ENCODE data around the gene ARHGEF2.

The ARHGEF2 gene

DNA sequence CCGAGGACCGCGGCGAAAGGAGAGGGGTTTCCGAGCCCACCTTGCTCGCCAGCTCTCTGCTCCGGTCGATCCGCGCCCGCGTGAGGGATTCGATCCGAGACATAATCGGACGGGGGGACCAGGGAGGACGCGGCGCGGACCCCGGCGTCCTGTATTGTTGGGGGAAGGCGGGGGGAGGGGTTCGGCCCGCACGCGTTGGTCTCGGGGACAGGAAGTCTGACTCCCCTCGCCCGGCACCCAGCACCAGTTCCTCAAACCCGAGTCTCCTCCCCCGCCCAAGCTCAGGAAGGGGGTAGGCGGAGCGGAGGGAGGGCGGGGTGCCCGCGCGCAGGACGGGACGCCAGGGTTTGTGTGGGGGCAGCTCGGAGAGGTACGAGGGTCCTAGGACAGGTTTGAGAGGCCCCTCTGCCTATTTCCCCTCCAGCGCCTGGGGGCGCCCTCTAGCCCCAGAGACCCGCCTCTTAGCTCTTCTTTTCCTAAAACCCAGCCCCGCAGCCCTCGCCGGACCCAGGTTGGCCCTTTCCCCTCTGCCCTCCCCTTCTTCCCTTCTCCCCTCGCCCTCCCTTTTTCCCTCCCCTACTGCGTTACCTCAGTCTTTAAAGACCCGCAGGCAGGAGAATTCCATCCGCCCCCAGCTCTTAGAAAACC, at the start of gene ARHGEF2:
Gene ARHGEF2, minus strand, starts transcription at position 223 of the 648 bp plus-strand sequence. Its CDS starts 120 bp downstream, at position 103.
- DNase-seq (ENCODE audit: low read depth in 1 of 2, low spot score in 1 of 2) = peak; percentile 44 to 66

GRCh38 chr1:156026588-156026987, 48.2 kb upstream of the ARHGEF2 start:
- no peak for DNase-seq (ENCODE audit: low read depth in 1 of 2, low spot score in 1 of 2)

GRCh38 chr1:156025876-156026275, 47.5 kb upstream of the ARHGEF2 start:
- no peak for DNase-seq (ENCODE audit: low read depth in 1 of 2, low spot score in 1 of 2)

GRCh38 chr1:156024801-156025200, 46.5 kb upstream of the ARHGEF2 start:
- DNase-seq (ENCODE audit: low read depth in 1 of 2, low spot score in 1 of 2) = no peak

GRCh38 chr1:156021954-156022353, 43.6 kb upstream of the ARHGEF2 start:
- DNase-seq (ENCODE audit: low read depth in 1 of 2, low spot score in 1 of 2) = no peak

GRCh38 chr1:156021093-156021428, 42.7 kb upstream of the ARHGEF2 start:
- no peak for DNase-seq (ENCODE audit: low read depth in 1 of 2, low spot score in 1 of 2)

DNA sequence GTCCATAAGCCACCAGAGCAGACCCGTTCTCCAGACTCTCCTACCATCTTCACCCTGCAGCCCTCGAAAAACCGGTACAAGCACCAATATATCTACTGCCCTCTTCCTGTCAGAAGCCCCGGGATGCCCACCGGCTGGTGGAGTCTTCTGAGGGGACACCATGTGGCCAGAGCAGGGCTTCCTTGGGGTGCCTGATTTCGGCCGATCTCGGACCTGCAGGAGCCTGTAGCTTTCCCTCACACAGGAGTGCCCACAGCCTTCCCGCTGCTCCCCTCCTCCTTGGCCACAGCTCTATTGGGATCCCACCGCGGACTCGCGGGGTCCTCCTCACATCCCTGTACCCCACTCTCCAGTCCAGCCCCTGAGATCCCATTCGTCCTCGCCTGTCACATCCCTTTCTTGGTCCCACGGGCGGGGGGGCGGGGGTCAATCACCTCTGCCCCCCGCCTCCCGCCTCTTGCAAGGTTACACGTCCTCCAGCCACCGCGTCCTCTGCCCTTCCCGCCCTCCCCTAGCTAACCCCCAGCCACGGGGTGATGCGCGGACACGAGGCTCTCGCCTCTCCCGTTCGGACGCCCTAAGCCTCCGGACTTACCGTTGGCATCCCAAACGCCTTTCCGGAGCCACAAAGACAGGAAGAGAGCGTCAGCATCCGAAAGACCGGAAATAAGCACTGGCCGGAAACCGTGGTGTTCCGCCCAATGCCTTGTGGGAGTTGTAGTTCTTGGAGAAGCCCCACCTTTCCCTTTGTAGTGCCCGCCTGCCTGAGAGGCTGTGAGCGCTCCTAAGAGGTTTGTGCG, 42.1 kb upstream of the ARHGEF2 start, which contains the start of gene SSR2:
Gene SSR2, minus strand, starts transcription at position 659 of the 800 bp plus-strand sequence. CDS start 784 bp downstream, outside the sequence.
- DNase-seq (ENCODE audit: low read depth in 1 of 2, low spot score in 1 of 2) = peak; percentile 63 to 77

DNA sequence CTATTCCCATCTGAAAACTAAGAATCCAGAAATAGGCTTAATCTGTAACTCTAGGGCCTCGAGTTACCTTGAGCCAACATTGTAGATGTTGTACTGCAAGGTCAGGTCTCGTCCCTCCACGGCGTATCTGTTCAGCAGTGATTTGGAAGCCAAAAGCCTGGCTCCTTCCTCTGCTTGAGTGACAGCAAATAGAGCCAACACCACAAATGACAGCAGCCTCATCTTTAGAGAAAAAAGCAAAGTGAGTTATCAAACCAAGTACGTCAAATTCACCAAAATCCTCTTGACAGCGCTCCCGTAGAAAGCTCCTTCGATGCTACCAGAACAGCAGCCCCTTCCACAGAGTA, 41.6 kb upstream of the ARHGEF2 start:
- DNase-seq (ENCODE audit: low read depth in 1 of 2, low spot score in 1 of 2) = no peak

DNA sequence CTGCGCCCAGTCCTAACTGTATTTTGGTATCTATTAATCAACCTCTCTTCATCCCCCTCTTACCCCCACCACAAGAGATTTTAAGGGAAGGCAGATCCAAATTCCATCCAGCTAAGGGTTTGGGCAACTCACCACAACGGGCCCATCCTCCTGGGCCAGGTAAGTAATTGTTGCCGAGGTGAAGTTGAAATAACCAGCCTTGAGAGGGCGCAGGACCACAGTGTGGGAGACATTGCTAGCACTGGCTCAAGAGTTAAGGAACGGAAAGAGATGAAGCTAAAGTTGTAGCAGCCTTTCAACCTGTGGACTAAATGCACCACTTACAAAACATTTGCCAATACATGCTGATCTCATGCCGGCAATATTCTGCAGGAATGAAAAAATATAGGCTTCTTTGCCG, 36.5 kb upstream of the ARHGEF2 start:
- DNase-seq (ENCODE audit: low read depth in 1 of 2, low spot score in 1 of 2) = no peak

DNA sequence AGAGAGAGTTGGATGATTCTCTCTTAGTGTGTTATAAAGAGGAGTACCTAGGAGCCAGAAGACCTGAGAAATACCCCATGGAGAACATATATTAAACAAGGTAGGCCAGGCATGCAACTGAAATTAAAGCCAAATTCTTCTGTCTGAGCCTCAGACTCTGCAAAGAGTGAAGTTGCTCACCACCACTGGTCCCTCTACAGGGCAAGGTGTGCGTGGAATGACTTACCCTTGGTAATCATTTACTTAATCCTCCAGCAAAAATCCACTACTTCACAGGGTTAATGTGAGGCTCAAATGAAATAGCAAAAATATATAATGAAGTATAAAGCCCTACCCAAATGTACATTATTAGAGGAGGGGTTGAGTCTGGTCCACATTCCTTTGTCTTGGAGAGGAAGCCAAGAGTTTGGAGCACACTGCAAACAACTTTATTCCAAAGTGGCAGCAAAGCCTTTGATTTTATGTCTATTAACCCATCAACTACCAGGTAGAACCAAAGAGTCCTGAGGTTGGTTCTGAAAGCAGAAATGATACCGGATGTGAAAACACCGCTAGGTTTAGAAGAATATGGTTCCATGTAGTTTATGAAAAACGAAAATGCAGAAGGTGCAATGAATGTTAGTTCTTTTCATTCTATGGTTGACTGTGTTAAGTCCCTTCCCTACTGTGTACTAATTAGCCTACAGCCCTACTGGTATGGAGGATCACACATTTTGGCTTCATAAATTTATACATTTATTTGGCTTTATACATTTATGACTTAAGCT, 33.9 kb upstream of the ARHGEF2 start:
- no peak for DNase-seq (ENCODE audit: low read depth in 1 of 2, low spot score in 1 of 2)

GRCh38 chr1:156009404-156009803, 31.1 kb upstream of the ARHGEF2 start:
- DNase-seq (ENCODE audit: low read depth in 1 of 2, low spot score in 1 of 2) = no peak

GRCh38 chr1:156006666-156007376, 28.5 kb upstream of the ARHGEF2 start:
- no peak for DNase-seq (ENCODE audit: low read depth in 1 of 2, low spot score in 1 of 2)

- DNase-seq (ENCODE audit: low read depth in 1 of 2, low spot score in 1 of 2) = no peak
Measured at GRCh38 chr1:156004843-156005584, 26.7 kb upstream of the ARHGEF2 start.

DNA sequence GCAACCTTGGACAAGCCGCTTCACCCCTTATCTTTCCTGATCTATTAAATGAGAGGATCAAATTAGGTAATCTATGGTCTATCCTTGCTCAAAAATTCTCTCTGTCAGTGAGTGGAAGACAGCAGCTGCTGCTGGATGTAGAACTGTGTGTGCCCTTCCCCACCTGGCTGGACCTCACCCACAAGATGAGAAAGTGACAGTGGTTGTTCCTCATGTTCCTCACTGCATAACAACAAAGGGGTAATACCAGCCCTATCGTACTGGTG, 25.5 kb upstream of the ARHGEF2 start:
- no peak for DNase-seq (ENCODE audit: low read depth in 1 of 2, low spot score in 1 of 2)

- DNase-seq (ENCODE audit: low read depth in 1 of 2, low spot score in 1 of 2) = no peak
Measured at GRCh38 chr1:156002188-156002911, 24.0 kb upstream of the ARHGEF2 start.

DNA sequence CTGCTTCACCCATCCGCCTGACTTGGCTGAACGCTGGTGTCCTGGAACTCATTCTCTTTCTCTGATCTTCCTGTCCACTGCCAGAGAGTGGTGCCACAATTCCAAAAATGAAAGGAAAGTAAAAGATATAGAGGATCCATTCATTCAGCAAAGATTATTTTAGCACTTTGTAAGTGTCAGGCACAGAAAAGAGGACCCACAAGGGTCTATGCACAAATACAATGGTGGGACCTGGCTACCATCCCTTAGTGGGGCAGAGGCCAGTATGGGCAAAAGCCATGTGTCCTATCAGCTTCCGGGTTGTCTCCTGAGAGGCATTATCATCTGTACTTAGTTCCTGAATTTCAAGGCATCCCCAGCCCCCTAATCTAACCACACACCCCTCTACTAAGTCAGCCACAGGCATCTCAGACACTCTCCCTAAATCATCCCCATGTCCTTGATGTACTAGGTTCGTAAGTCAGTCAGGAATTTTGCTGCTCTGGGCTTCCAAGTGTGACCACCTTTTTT, 23.4 kb upstream of the ARHGEF2 start:
- DNase-seq (ENCODE audit: low read depth in 1 of 2, low spot score in 1 of 2) = no peak

DNA sequence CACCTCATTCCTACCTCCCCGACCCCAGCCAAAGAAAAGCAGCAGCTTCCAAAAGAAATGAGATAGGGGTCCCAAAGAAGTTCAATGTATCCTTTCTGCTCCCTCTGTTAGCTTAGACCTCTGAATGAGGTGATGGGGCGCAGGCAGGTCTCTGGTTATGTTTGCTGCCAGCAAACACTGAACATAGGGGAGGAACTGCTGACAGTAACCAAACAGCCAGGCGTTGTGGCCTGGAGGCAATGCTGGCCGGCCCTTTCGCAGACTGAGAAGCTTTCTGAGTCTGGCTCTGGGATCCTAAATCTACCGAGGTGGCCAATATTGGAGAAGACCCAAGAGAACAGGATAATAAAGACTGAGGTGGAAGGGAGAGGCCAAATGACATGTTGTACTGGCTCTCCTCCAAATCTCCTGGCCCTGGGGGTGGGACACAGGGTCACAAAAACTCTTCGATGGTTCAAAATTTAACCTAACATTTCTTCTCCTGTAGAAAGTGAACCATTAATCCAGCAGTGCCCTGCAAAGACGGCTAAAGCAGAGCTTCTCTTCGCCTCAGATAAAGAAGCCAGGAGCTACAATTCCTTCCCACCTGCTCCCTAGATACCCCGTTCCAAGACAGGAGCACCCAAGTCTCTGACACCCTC, 22.8 kb upstream of the ARHGEF2 start:
- no peak for DNase-seq (ENCODE audit: low read depth in 1 of 2, low spot score in 1 of 2)

- DNase-seq (ENCODE audit: low read depth in 1 of 2, low spot score in 1 of 2) = no peak
Measured at GRCh38 chr1:155999964-156000363, 21.6 kb upstream of the ARHGEF2 start.

- no peak for DNase-seq (ENCODE audit: low read depth in 1 of 2, low spot score in 1 of 2)
Measured at GRCh38 chr1:155996166-155996565, 17.8 kb upstream of the ARHGEF2 start.

- no peak for DNase-seq (ENCODE audit: low read depth in 1 of 2, low spot score in 1 of 2)
Measured at GRCh38 chr1:155993595-155993994, 15.2 kb upstream of the ARHGEF2 start.

All from activated T-helper 1 cell treated with anti-CD3 and anti-CD28 coated beads, Interleukin-2, amount 50 U/mL, for 16 hours (primary cell).